B cell (primary cell): ENCODE data around the gene TPCN1. TPM values are rescaled to one million over a fixed set of nuclear protein-coding genes. Genes with fewer than 3 reads are reported as not detected.

Source experiments
- ATAC-seq: fragments of 200-7000 bp; cut with Tn5 transposase; one replicate; pipeline ENCODE4 v1.10.0; 2021; ENCODE audit warnings: low read depth, mild to moderate bottlenecking, moderate number of reproducible peaks, moderate library complexity
- CTCF ChIA-PET: fragments of 350-600 bp; sonication (Branson Sonifier 250); formaldehyde crosslinking; loops from one replicate; lab custom pipeline; 2021; ENCODE audit warnings: antibody characterized with exemption, inconsistent platforms; lab: Charles Lee
- POLR2A ChIA-PET: fragments of 350-600 bp; sonication (Branson Sonifier 250); formaldehyde crosslinking; loops from one replicate; lab custom pipeline; 2021; ENCODE audit warnings: antibody characterized with exemption; lab: Charles Lee
- DNase-seq: peaks from one replicate; pipeline ENCODE4 v3.0.0; 2013
- H2AFZ ChIP-seq: 2 replicates; pipeline ENCODE4 v1.6.1; 2012; ENCODE audit warnings: mild to moderate bottlenecking, low read depth, low read length; ENCODE audit not compliant: insufficient read depth, poor library complexity, severe bottlenecking
- H3K27ac ChIP-seq, 2 donors: 1 replicate in 1 of 2; 2 replicates in 1 of 2; pipeline ENCODE4 v1.5.1; 2012 to 2013; ENCODE audit warnings: low read length in 2 of 2, mild to moderate bottlenecking in 2 of 2, moderate library complexity in 1 of 2
- H3K27me3 ChIP-seq, 4 experiments: fragments of 200-600 bp in 1 of 4; sonication (generic) in 1 of 4; replicated peaks in 1 of 4; 1 replicate in 2 of 4; 2 replicates in 2 of 4; pipeline versions ENCODE4 v1.6.1 to v1.7.0; 2013 to 2016; ENCODE audit warnings: low read length in 3 of 4, mild to moderate bottlenecking in 2 of 4, mixed read lengths in 1 of 4, moderate library complexity in 1 of 4; ENCODE audit not compliant: insufficient read depth in 4 of 4, control insufficient read depth in 3 of 4; ENCODE audit errors: control extremely low read depth in 1 of 4
- H3K36me3 ChIP-seq, 2 experiments: replicated peaks in 1 of 2; 1 replicate in 1 of 2; 2 replicates in 1 of 2; pipeline versions ENCODE4 v1.6.1 to v1.7.1; 2013; ENCODE audit warnings: low read length in 1 of 2; ENCODE audit not compliant: insufficient read depth in 2 of 2, control insufficient read depth in 1 of 2; ENCODE audit errors: control extremely low read depth in 1 of 2, extremely low read depth in 1 of 2
- H3K4me1 ChIP-seq, 2 donors: fragments of 200-600 bp in 1 of 2; sonication (generic) in 1 of 2; 1 replicate in 1 of 2; 2 replicates in 1 of 2; pipeline versions ENCODE4 v1.5.1 to v1.6.1; 2013 to 2017; ENCODE audit warnings: low read length in 2 of 2; ENCODE audit not compliant: control insufficient read depth in 2 of 2, insufficient read depth in 2 of 2
- H3K4me2 ChIP-seq: replicated peaks from 2 replicates; pipeline ENCODE3; 2012; ENCODE audit warnings: mild to moderate bottlenecking, low read depth, low read length; ENCODE audit not compliant: poor library complexity, severe bottlenecking
- H3K4me3 ChIP-seq, 5 experiments: fragments of 200-600 bp in 1 of 5; sonication (generic) in 1 of 5; 1 replicate in 3 of 5; 2 replicates in 2 of 5; pipeline versions ENCODE4 v1.5.1 to v1.7.0; 2011 to 2016; ENCODE audit warnings: low read length in 4 of 5, mild to moderate bottlenecking in 4 of 5, low read depth in 2 of 5, control low read depth in 1 of 5, moderate library complexity in 1 of 5; ENCODE audit not compliant: insufficient read depth in 1 of 5; ENCODE audit errors: control extremely low read depth in 1 of 5, extremely low read depth in 1 of 5
- H3K79me2 ChIP-seq: fragments of 200-600 bp; sonication (generic); one replicate; pipeline ENCODE4 v1.6.0; 2016; ENCODE audit warnings: low read length; ENCODE audit not compliant: control insufficient read depth, insufficient read depth
- H3K9ac ChIP-seq: fragments of 200-600 bp; sonication (generic); 2 replicates; pipeline ENCODE4 v1.6.1; 2017; ENCODE audit warnings: mild to moderate bottlenecking, low read length, moderate library complexity
- H3K9me3 ChIP-seq, 3 donors: one replicate each; pipeline versions ENCODE4 v1.6.1 to v1.7.1; 2013; ENCODE audit warnings: low read length in 2 of 3; ENCODE audit not compliant: control insufficient read depth in 2 of 3, insufficient read depth in 1 of 3; ENCODE audit errors: control extremely low read depth in 1 of 3
- H4K20me1 ChIP-seq: 2 replicates; pipeline ENCODE4 v1.6.0; 2012; ENCODE audit warnings: mild to moderate bottlenecking, low read length; ENCODE audit not compliant: insufficient read depth, control insufficient read depth, poor library complexity, severe bottlenecking
- H3K27ac Mint-ChIP-seq: one replicate; pipeline ENCODE4 v1.8.0; 2021; ENCODE audit warnings: mixed read lengths
- H3K27me3 Mint-ChIP-seq: one replicate; pipeline ENCODE4 v1.8.0; 2021; ENCODE audit warnings: mixed read lengths
- H3K4me1 Mint-ChIP-seq: one replicate; pipeline ENCODE4 v1.8.0; 2021; ENCODE audit warnings: mixed read lengths
- H3K4me3 Mint-ChIP-seq: one replicate; pipeline ENCODE4 v1.8.0; 2021; ENCODE audit warnings: mixed read lengths
- H3K9me3 Mint-ChIP-seq: one replicate; pipeline ENCODE4 v1.8.0; 2022; ENCODE audit warnings: mixed read lengths; ENCODE audit not compliant: insufficient read depth
- CTCF ChIP-seq: fragments of 200-600 bp; IDR thresholded peaks from one replicate; pipeline ENCODE4 v1.8.0; 2022; ENCODE audit warnings: antibody characterized with exemption, mild to moderate bottlenecking
- EZH2 ChIP-seq: IDR thresholded peaks from 2 replicates; pipeline ENCODE4 v1.6.1; 2012; ENCODE audit warnings: borderline replicate concordance, low read depth, mild to moderate bottlenecking, moderate library complexity, low read length; ENCODE audit not compliant: insufficient read depth, poor library complexity, severe bottlenecking
- WGBS: methylation state at CpG from one replicate; pipeline ENCODE4 v1.1.5; 2013; ENCODE audit warnings: missing lambda C conversion rate; ENCODE audit not compliant: insufficient coverage; 5-methylcytosine and 5-hydroxymethylcytosine counted together
- intact Hi-C: fragments of 100-400 bp; cut with micrococcal nuclease; formaldehyde crosslinking; loops from one replicate; pipeline ENCODE4 v1.10.0; 2022
- polyA plus RNA-seq: library from polyadenylated mRNA; depleted of rRNA; stranded (reverse); fragments of >200 nt; gene quantifications from 2 replicates; pipeline ENCODE4 v1.2.3, GENCODE V29; 2012
- total RNA-seq, 2 donors: library from RNA; stranded (reverse); fragments of 120-200 nt in 1 of 2; gene quantifications; 1 replicate in 1 of 2; 2 replicates in 1 of 2; pipeline versions ENCODE4 v1.2.3 to v1.2.4, GENCODE V29; 2013 to 2022

Gene TPCN1
- total and polyA plus RNA-seq, 2 donors (not counting 1 experiment from before 2014, with no cell fraction given), result 80.8 to 258 TPM

- H3K9me3 ChIP-seq, result no peaks in the 10 kb centered on the region
- no peaks in the 10 kb centered on the region for H3K27me3 ChIP-seq
- no peaks in the 10 kb centered on the region for H4K20me1 ChIP-seq
- no peak overlapping the region for H3K4me3 ChIP-seq
- no peaks in the 10 kb centered on the region for H3K4me1 Mint-ChIP-seq
- no peak overlapping the region for H3K4me2 ChIP-seq
- intact Hi-C loops, result no loop called here
- no peak overlapping the region for H2AFZ ChIP-seq
- H3K36me3 ChIP-seq, result peaks cover 0 to 70% of the 10 kb centered on the region in 2 experiments
- POLR2A ChIA-PET, result no interaction called here
- ATAC-seq, result no peak
- no peak overlapping the region for H3K27ac ChIP-seq
- H3K9ac ChIP-seq, result no peak overlapping the region
- no peaks in the 10 kb centered on the region for H3K9me3 Mint-ChIP-seq
- no CpG with 5 or more reads among the region's 11 CpGs for WGBS
- no peak overlapping the region for H3K4me3 Mint-ChIP-seq
- H3K4me1 ChIP-seq, result no peaks in the 10 kb centered on the region
- H3K79me2 ChIP-seq, result no peaks in the 10 kb centered on the region
- TF ChIP-seq CTCF (no peak), EZH2 (no peak)
- H3K27ac Mint-ChIP-seq, result no peak overlapping the region
- H3K27me3 Mint-ChIP-seq, result no peaks in the 10 kb centered on the region
- DNase-seq, result no peak
- CTCF ChIA-PET, result interaction anchor here (1.2 kb wide), 1 partner anchor 98 kb away, joined by 3 read pairs; no protein-coding TSS in a partner anchor
Measured at GRCh38 chr12:113270709-113271009, 49.4 kb downstream of the TPCN1 start.

GRCh38 chr12:113271466-113271852 lies 50.2 kb downstream of the TPCN1 start:
- TF ChIP-seq EZH2 (no peak), CTCF (no peak)

More at GRCh38 chr12:113271466-113271852, 50.2 kb downstream of the TPCN1 start:
- Histone ChIP-seq H3K9me3 (no peaks in the 10 kb centered on the region), H2AFZ (no peak overlapping the region), H3K79me2 (no peaks in the 10 kb centered on the region), H3K27me3 (no peaks in the 10 kb centered on the region), H3K27ac (no peak overlapping the region), H3K9ac (no peak overlapping the region), H3K4me2 (no peak overlapping the region), H3K4me1 (no peaks in the 10 kb centered on the region), H4K20me1 (no peaks in the 10 kb centered on the region), H3K4me3 (no peak overlapping the region), H3K36me3 (peaks cover 0 to 65% of the 10 kb centered on the region in 2 experiments)
- no peak overlapping the region for H3K4me3 Mint-ChIP-seq
- ATAC-seq (no peak), DNase-seq (no peak)
- no peaks in the 10 kb centered on the region for H3K4me1 Mint-ChIP-seq
- H3K27me3 Mint-ChIP-seq, result no peaks in the 10 kb centered on the region
- CTCF ChIA-PET, result no interaction called here
- POLR2A ChIA-PET, result no interaction called here
- H3K9me3 Mint-ChIP-seq, result no peaks in the 10 kb centered on the region
- WGBS, result over 99% methylated on average over 10 of the region's 10 CpGs
- H3K27ac Mint-ChIP-seq, result no peak overlapping the region
- intact Hi-C loops, result no loop called here
